ENCODE data around the gene CDCA3. TPM values are rescaled to one million over a fixed set of nuclear protein-coding genes. Genes with fewer than 3 reads are reported as not detected.
A peak's percentile ranks its signal among the peaks of the same experiment; 100 is the strongest.

CDCA3 gene
- total and polyA plus RNA-seq, 2 of the 13 experiments (the other 11 are each of a cell fraction or from before 2014, with no cell fraction given), result 32.7 to 56.5 TPM

DNA sequence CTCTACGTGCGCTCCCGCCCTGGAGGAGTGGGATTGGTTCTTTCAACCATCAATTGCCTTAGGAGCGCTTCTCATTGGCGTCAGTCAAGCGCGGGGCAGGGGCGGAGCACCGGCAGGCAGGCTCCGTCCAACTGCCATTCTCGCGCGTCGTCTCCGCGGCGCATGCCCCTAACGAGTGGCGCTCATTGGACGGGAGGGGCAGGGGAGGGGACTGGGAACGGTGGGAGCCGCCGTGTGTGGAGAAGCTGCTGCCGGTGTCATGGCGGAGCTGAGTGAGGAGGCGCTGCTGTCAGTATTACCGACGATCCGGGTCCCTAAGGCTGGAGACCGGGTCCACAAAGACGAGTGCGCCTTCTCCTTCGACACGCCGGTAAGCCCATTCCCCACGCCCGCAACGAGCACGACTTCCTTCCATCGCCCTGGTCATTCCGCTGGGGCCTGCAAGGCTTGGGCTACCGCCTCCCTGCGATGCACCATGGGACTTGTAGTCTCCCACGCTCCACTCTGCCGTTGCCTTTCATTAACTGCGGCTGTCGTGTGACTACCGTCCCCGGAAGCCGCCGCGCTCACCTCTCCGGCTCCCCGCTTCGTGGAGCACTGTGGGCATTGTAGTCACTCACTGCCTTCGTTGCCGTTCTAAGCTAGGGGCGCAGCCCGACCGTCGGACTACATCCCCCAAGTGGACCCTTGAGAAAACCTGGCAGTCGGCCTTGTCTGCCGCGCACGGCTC lies 1.0 kb upstream of the CDCA3 start, which contains the start of gene USP5 (continued):
- TF ChIP-seq ARHGAP35 (CRISPR knock-in tag; IDR thresholded peaks at IDR 0.05; ENCODE audit: borderline replicate concordance), result 0 out of 2 replicates have a peak, but pooled peaks have one; percentile 38
- TF ChIP-seq, protein P1, sequence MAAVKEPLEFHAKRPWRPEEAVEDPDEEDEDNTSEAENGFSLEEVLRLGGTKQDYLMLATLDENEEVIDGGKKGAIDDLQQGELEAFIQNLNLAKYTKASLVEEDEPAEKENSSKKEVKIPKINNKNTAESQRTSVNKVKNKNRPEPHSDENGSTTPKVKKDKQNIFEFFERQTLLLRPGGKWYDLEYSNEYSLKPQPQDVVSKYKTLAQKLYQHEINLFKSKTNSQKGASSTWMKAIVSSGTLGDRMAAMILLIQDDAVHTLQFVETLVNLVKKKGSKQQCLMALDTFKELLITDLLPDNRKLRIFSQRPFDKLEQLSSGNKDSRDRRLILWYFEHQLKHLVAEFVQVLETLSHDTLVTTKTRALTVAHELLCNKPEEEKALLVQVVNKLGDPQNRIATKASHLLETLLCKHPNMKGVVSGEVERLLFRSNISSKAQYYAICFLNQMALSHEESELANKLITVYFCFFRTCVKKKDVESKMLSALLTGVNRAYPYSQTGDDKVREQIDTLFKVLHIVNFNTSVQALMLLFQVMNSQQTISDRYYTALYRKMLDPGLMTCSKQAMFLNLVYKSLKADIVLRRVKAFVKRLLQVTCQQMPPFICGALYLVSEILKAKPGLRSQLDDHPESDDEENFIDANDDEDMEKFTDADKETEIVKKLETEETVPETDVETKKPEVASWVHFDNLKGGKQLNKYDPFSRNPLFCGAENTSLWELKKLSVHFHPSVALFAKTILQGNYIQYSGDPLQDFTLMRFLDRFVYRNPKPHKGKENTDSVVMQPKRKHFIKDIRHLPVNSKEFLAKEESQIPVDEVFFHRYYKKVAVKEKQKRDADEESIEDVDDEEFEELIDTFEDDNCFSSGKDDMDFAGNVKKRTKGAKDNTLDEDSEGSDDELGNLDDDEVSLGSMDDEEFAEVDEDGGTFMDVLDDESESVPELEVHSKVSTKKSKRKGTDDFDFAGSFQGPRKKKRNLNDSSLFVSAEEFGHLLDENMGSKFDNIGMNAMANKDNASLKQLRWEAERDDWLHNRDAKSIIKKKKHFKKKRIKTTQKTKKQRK (IDR thresholded peaks at IDR 0.05; ENCODE audit: low read length), result no peak
- no peak for TF ChIP-seq ZSCAN20 (CRISPR knock-in tag; IDR thresholded peaks at IDR 0.05; ENCODE audit: borderline replicate concordance)
- TF ChIP-seq ZNF263 (CRISPR knock-in tag; IDR thresholded peaks at IDR 0.05), result peak; percentile 54; the same call in 1 of the 2 replicates
- peak; percentile 89 for TF ChIP-seq THAP9 (CRISPR knock-in tag; IDR thresholded peaks at IDR 0.05; ENCODE audit: borderline replicate concordance)
- no peak for TF ChIP-seq NFIB (CRISPR knock-in tag; IDR thresholded peaks at IDR 0.05; ENCODE audit: borderline replicate concordance)
- no peak for TF ChIP-seq ZSCAN12 (CRISPR knock-in tag; IDR thresholded peaks at IDR 0.05)
- TF ChIP-seq, protein P2, sequence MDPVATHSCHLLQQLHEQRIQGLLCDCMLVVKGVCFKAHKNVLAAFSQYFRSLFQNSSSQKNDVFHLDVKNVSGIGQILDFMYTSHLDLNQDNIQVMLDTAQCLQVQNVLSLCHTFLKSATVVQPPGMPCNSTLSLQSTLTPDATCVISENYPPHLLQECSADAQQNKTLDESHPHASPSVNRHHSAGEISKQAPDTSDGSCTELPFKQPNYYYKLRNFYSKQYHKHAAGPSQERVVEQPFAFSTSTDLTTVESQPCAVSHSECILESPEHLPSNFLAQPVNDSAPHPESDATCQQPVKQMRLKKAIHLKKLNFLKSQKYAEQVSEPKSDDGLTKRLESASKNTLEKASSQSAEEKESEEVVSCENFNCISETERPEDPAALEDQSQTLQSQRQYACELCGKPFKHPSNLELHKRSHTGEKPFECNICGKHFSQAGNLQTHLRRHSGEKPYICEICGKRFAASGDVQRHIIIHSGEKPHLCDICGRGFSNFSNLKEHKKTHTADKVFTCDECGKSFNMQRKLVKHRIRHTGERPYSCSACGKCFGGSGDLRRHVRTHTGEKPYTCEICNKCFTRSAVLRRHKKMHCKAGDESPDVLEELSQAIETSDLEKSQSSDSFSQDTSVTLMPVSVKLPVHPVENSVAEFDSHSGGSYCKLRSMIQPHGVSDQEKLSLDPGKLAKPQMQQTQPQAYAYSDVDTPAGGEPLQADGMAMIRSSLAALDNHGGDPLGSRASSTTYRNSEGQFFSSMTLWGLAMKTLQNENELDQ (CRISPR knock-in tag; IDR thresholded peaks at IDR 0.05; ENCODE audit: borderline replicate concordance), result no peak
- no peak for TF ChIP-seq ZSCAN21 (CRISPR knock-in tag; IDR thresholded peaks at IDR 0.05; ENCODE audit: borderline replicate concordance)
- no peak; the same call in 1 of the 2 replicates for TF ChIP-seq ZNF761 (CRISPR knock-in tag; conservative IDR thresholded peaks at IDR 0.05)
- TF ChIP-seq HES4 (CRISPR knock-in tag; IDR thresholded peaks at IDR 0.05; ENCODE audit: borderline replicate concordance), result no peak; the same call in 1 of the 2 replicates
- peak; percentile 97 for TF ChIP-seq PHF8 (CRISPR knock-in tag; IDR thresholded peaks at IDR 0.05)
- no peak for TF ChIP-seq ZBED4 (CRISPR knock-in tag; IDR thresholded peaks at IDR 0.05; ENCODE audit: borderline replicate concordance)
- no peak for TF ChIP-seq SRSF9 (IDR thresholded peaks at IDR 0.05; ENCODE audit: borderline replicate concordance, insufficient read depth, low read depth, low read length, poor library complexity, severe bottlenecking)
- TF ChIP-seq HCFC1 (IDR thresholded peaks at IDR 0.05; ENCODE audit: low read depth, low read length), result peak; percentile 100

Data from HepG2 (cell line).